HEK293 (cell line): Measurements from ENCODE around the gene CENPM.

ENCODE experiments used
- CTCF ChIA-PET: fragments of 350-600 bp; formaldehyde crosslinking; extraction: SDS; loops from one replicate; lab custom pipeline; 2021; ENCODE audit warnings: antibody characterized with exemption; lab: Yijun Ruan, JAX
- POLR2A ChIA-PET: fragments of 300-600 bp; formaldehyde crosslinking; extraction: SDS; loops from one replicate; lab custom pipeline; 2020; ENCODE audit warnings: antibody characterized with exemption, inconsistent platforms; lab: Yijun Ruan, JAX
- H3K27ac ChIP-seq: fragments of 200-500 bp; sonication (Bioruptor generic); 2 replicates; pipeline ENCODE4 v1.5.1; 2014; ENCODE audit warnings: low read depth, low read length, control low read depth, inconsistent platforms; ENCODE audit errors: extremely low read depth
- H3K36me3 ChIP-seq, 2 experiments: fragments of 200-500 bp in 1 of 2; sonication (Bioruptor generic) in 1 of 2; 1 replicate in 1 of 2; 2 replicates in 1 of 2; pipeline ENCODE4 v1.5.1; 2014 to 2017; ENCODE audit warnings: inconsistent platforms in 2 of 2, low read length in 2 of 2; ENCODE audit not compliant: control insufficient read depth in 2 of 2, insufficient read depth in 1 of 2
- H3K4me1 ChIP-seq: fragments of 200-500 bp; sonication (Bioruptor generic); 2 replicates; pipeline ENCODE4 v1.5.1; 2014; ENCODE audit warnings: mild to moderate bottlenecking, low read length, inconsistent platforms; ENCODE audit not compliant: control insufficient read depth, insufficient read depth
- H3K4me3 ChIP-seq: 2 replicates; pipeline ENCODE4 v1.5.1; 2011; ENCODE audit warnings: low read depth, mild to moderate bottlenecking, control low read depth, low read length, moderate library complexity
- H3K9me3 ChIP-seq: fragments of 200-500 bp; sonication (Bioruptor generic); 2 replicates; pipeline ENCODE4 v1.5.1; 2014; ENCODE audit warnings: low read depth, low read length, inconsistent platforms; ENCODE audit not compliant: control insufficient read depth, insufficient read depth
- HOXC10 ChIP-seq: sonication (generic); formaldehyde crosslinking; IDR thresholded peaks from 2 replicates; pipeline ENCODE4 v1.8.1; 2023; ENCODE audit warnings: mild to moderate bottlenecking, missing genetic modification reagents
- PRDM10 ChIP-seq: fragments of 450-650 bp; formaldehyde crosslinking; IDR thresholded peaks from 2 replicates; pipeline ENCODE4 v1.5.1; 2016; ENCODE audit warnings: missing biosample characterization, missing genetic modification characterization
- PRDM2 ChIP-seq: fragments of 450-650 bp; formaldehyde crosslinking; IDR thresholded peaks from 2 replicates; pipeline ENCODE4 v1.5.1; 2016; ENCODE audit warnings: missing biosample characterization, missing genetic modification characterization, borderline replicate concordance
- ZFP69B ChIP-seq: fragments of 450-650 bp; formaldehyde crosslinking; IDR thresholded peaks from 2 replicates; pipeline ENCODE4 v1.5.1; 2016; ENCODE audit warnings: missing biosample characterization, missing genetic modification characterization
- ZNF121 ChIP-seq: fragments of 450-650 bp; formaldehyde crosslinking; IDR thresholded peaks from 2 replicates; pipeline ENCODE4 v1.5.1; 2016; ENCODE audit warnings: missing biosample characterization, missing genetic modification characterization
- ZNF133 ChIP-seq: fragments of 450-650 bp; formaldehyde crosslinking; IDR thresholded peaks from 2 replicates; pipeline ENCODE4 v1.5.1; 2016; ENCODE audit warnings: missing biosample characterization, missing genetic modification characterization
- ZNF174 ChIP-seq: fragments of 450-650 bp; formaldehyde crosslinking; IDR thresholded peaks from 2 replicates; pipeline ENCODE4 v1.5.0; 2017; ENCODE audit warnings: missing biosample characterization, mild to moderate bottlenecking, missing genetic modification characterization
- ZNF2 ChIP-seq: fragments of 450-650 bp; formaldehyde crosslinking; IDR thresholded peaks from 2 replicates; pipeline ENCODE4 v1.5.1; 2016; ENCODE audit warnings: missing biosample characterization, missing genetic modification characterization
- ZNF335 ChIP-seq: fragments of 450-650 bp; formaldehyde crosslinking; conservative IDR thresholded peaks from 2 replicates; pipeline ENCODE4 v1.5.1; 2016; ENCODE audit warnings: missing biosample characterization, missing genetic modification characterization
- ZNF391 ChIP-seq: fragments of 450-650 bp; formaldehyde crosslinking; IDR thresholded peaks from 2 replicates; pipeline ENCODE4 v1.5.1; 2016; ENCODE audit warnings: low read depth, missing biosample characterization, missing genetic modification characterization, borderline replicate concordance
- ZNF585B ChIP-seq: fragments of 450-650 bp; formaldehyde crosslinking; IDR thresholded peaks from 2 replicates; pipeline ENCODE4 v1.5.1; 2016; ENCODE audit warnings: missing biosample characterization, missing genetic modification characterization
- ZNF621 ChIP-seq: fragments of 450-650 bp; formaldehyde crosslinking; IDR thresholded peaks from 2 replicates; pipeline ENCODE4 v1.5.1; 2017; ENCODE audit warnings: missing biosample characterization, missing genetic modification characterization
- ZNF629 ChIP-seq: fragments of 450-650 bp; formaldehyde crosslinking; IDR thresholded peaks from 2 replicates; pipeline ENCODE4 v1.5.1; 2017; ENCODE audit warnings: missing biosample characterization, missing genetic modification characterization
- ZNF677 ChIP-seq: fragments of 450-650 bp; IDR thresholded peaks from 2 replicates; pipeline ENCODE4 v1.5.0; 2018; ENCODE audit warnings: missing biosample characterization, mild to moderate bottlenecking, missing genetic modification characterization, moderate library complexity
- ZNF692 ChIP-seq: fragments of 450-650 bp; formaldehyde crosslinking; IDR thresholded peaks from 2 replicates; pipeline ENCODE4 v1.5.1; 2016; ENCODE audit warnings: missing biosample characterization, missing genetic modification characterization
- ZNF704 ChIP-seq: fragments of 450-650 bp; formaldehyde crosslinking; IDR thresholded peaks from 2 replicates; pipeline ENCODE4 v1.5.1; 2016; ENCODE audit warnings: missing biosample characterization, missing genetic modification characterization
- ZNF76 ChIP-seq: fragments of 450-650 bp; formaldehyde crosslinking; IDR thresholded peaks from 2 replicates; pipeline ENCODE4; 2016; ENCODE audit warnings: low read depth, missing biosample characterization, missing genetic modification characterization, borderline replicate concordance

CENPM gene

GRCh38 chr22:41934284-41935014 lies 12.5 kb downstream of the CENPM start:
- Histone ChIP-seq H3K36me3 (peaks cover 23 to 70% of the 10 kb centered on the region in 2 experiments; a peak in 2 of 3 replicates), H3K4me1 (no peaks in the 10 kb centered on the region; the same call in 1 of the 2 replicates), H3K4me3 (no peak overlapping the region), H3K9me3 (no peaks in the 10 kb centered on the region), H3K27ac (0 out of 2 replicates have a peak overlapping the region, but pooled peaks have one; percentile 1)
- ChIA-PET POLR2A (interaction anchor here (1.4 to 4.6 kb wide), 3 partner anchors 9 to 12 kb away, joined by 8 to 31 read pairs (median 8); partner anchors contain the start of gene CENPM), CTCF (interaction anchor here (1.2 kb wide), 1 partner anchor 237 kb away, joined by 4 read pairs; no protein-coding TSS in a partner anchor)
- TF ChIP-seq ZNF121 (tag by site-specific recombination) (peak; percentile 100), ZNF76 (tag by site-specific recombination) (no peak)

- no peaks in the 10 kb centered on the region; the same call in 1 of the 2 replicates for H3K4me1 ChIP-seq
- no peak overlapping the region for H3K27ac ChIP-seq
- ChIA-PET CTCF (interaction anchor here (1.2 kb wide), 1 partner anchor 237 kb away, joined by 4 read pairs; no protein-coding TSS in a partner anchor), POLR2A (interaction anchor here (4.6 kb wide), 1 partner anchor 13 kb away, joined by 31 read pairs; the partner anchor contains the start of gene CENPM)
- peaks cover 23 to 61% of the 10 kb centered on the region in 2 experiments; a peak in 2 of 3 replicates for H3K36me3 ChIP-seq
- no peaks in the 10 kb centered on the region for H3K9me3 ChIP-seq
- no peak overlapping the region for H3K4me3 ChIP-seq
- no peak for TF ChIP-seq PRDM10
- TF ChIP-seq ZNF629, result no peak
- no peak for TF ChIP-seq ZNF585B
- TF ChIP-seq ZNF692 (tag by site-specific recombination), result peak; percentile 15; the same call in 1 of the 2 replicates
- no peak for TF ChIP-seq ZNF335 (tag by site-specific recombination)
- TF ChIP-seq ZNF621, result no peak
- no peak for TF ChIP-seq ZNF391 (tag by site-specific recombination)
- no peak for TF ChIP-seq ZNF133
- no peak for TF ChIP-seq PRDM2 (tag by site-specific recombination)
- no peak for TF ChIP-seq ZNF704 (tag by site-specific recombination)
- 0 out of 2 replicates have a peak, but pooled peaks have one; percentile 7 for TF ChIP-seq ZFP69B (tag by site-specific recombination)
- no peak for TF ChIP-seq ZNF677
- TF ChIP-seq ZNF2 (tag by site-specific recombination), result no peak
- no peak for TF ChIP-seq HOXC10 (CRISPR knock-in tag)
- no peak for TF ChIP-seq ZNF174 (tag by site-specific recombination)
These were observed 13.4 kb downstream of the CENPM start for GRCh38 chr22:41933411-41934177.
